Urinary bladder (tissue), 4 donors: Measurements from ENCODE around the gene GNG12. TPM values are rescaled to one million over a fixed set of nuclear protein-coding genes. Genes with fewer than 3 reads are reported as not detected.

ENCODE experiments used
- DNase-seq: peaks from one replicate; pipeline ENCODE4 v3.0.0-alpha.2; 2015; ENCODE audit errors: extremely low spot score
- H3K27ac ChIP-seq: one replicate; pipeline ENCODE4 v1.5.1; 2013; ENCODE audit warnings: low read depth, mild to moderate bottlenecking, moderate library complexity
- H3K36me3 ChIP-seq: one replicate; pipeline ENCODE4 v1.6.1; 2013; ENCODE audit warnings: mild to moderate bottlenecking, moderate library complexity; ENCODE audit not compliant: insufficient read depth
- H3K4me1 ChIP-seq: one replicate; pipeline ENCODE4 v1.6.1; 2013; ENCODE audit warnings: mild to moderate bottlenecking, moderate library complexity; ENCODE audit not compliant: insufficient read depth
- H3K4me3 ChIP-seq: one replicate; pipeline ENCODE4 v1.5.1; 2013; ENCODE audit warnings: low read depth, low read length
- WGBS: extraction: QIAGEN DNeasy Blood & Tissue Kit; methylation state at CpG from one replicate; pipeline ENCODE4 v1.1.7; 2013; 5-methylcytosine and 5-hydroxymethylcytosine counted together
- polyA plus RNA-seq: library from polyadenylated mRNA; stranded (reverse); fragments of 200-250 nt; gene quantifications from one replicate; pipeline ENCODE4 v1.2.3, GENCODE V29; 2013
- total RNA-seq: library from RNA; depleted of rRNA; stranded (reverse); fragments of >200 nt; gene quantifications from one replicate; pipeline ENCODE4 v1.2.3, GENCODE V29; 2014
- donor health status: healthy with polysubstance abuse.
- donor health status: healthy.

GNG12 gene
- total and polyA plus RNA-seq, 2 donors = 79.4 to 264 TPM

GRCh38 chr1:67793562-67793961 lies 39.7 kb downstream of the GNG12 start:
- H3K4me1 ChIP-seq = peaks cover 1% of the 10 kb centered on the region
- no peak for DNase-seq
- H3K27ac ChIP-seq = no peak overlapping the region
- H3K4me3 ChIP-seq = no peak overlapping the region
- 39% methylated on average over 3 of the region's 3 CpGs for WGBS
- H3K36me3 ChIP-seq = no peaks in the 10 kb centered on the region

GRCh38 chr1:67792741-67793458 lies 40.4 kb downstream of the GNG12 start:
- H3K36me3 ChIP-seq = no peaks in the 10 kb centered on the region
- DNase-seq = no peak
- WGBS = 67% methylated on average over 1 of the region's 1 CpG
- no peak overlapping the region for H3K27ac ChIP-seq
- H3K4me3 ChIP-seq = no peak overlapping the region
- peaks cover 1% of the 10 kb centered on the region for H3K4me1 ChIP-seq

- WGBS = 38% methylated on average over 5 of the region's 5 CpGs
- no peak for DNase-seq
- Histone ChIP-seq H3K4me3 (no peak overlapping the region), H3K27ac (no peak overlapping the region), H3K4me1 (peaks cover 1% of the 10 kb centered on the region), H3K36me3 (no peaks in the 10 kb centered on the region)
Observed at GRCh38 chr1:67792103-67792502, 41.2 kb downstream of the GNG12 start.

GRCh38 chr1:67791686-67792085 lies 41.6 kb downstream of the GNG12 start:
- WGBS = 47% methylated on average over 3 of the region's 3 CpGs
- H3K4me3 ChIP-seq = no peak overlapping the region
- DNase-seq = no peak

GRCh38 chr1:67791261-67791660 lies 42.0 kb downstream of the GNG12 start:
- 42% methylated on average over 1 of the region's 1 CpG for WGBS
- DNase-seq = no peak
- Histone ChIP-seq H3K27ac (no peak overlapping the region), H3K4me3 (no peak overlapping the region), H3K4me1 (peaks cover 1% of the 10 kb centered on the region), H3K36me3 (no peaks in the 10 kb centered on the region)

More at GRCh38 chr1:67791686-67792085, 41.6 kb downstream of the GNG12 start:
- peaks cover 1% of the 10 kb centered on the region for H3K4me1 ChIP-seq
- H3K27ac ChIP-seq = no peak overlapping the region
- no peaks in the 10 kb centered on the region for H3K36me3 ChIP-seq

- H3K27ac ChIP-seq = no peak overlapping the region
- peaks cover 1% of the 10 kb centered on the region for H3K4me1 ChIP-seq
- DNase-seq = no peak
- 74% methylated on average over 7 of the region's 7 CpGs for WGBS
- H3K36me3 ChIP-seq = no peaks in the 10 kb centered on the region
- no peak overlapping the region for H3K4me3 ChIP-seq
Observed at GRCh38 chr1:67790201-67790692, 43.0 kb downstream of the GNG12 start.

- Histone ChIP-seq H3K4me3 (no peak overlapping the region), H3K4me1 (peaks cover 1% of the 10 kb centered on the region), H3K36me3 (no peaks in the 10 kb centered on the region), H3K27ac (no peak overlapping the region)
- 82% methylated on average over 6 of the region's 6 CpGs for WGBS
- DNase-seq = no peak
Observed at GRCh38 chr1:67789551-67789950, 43.7 kb downstream of the GNG12 start.

GRCh38 chr1:67788904-67789303 lies 44.4 kb downstream of the GNG12 start:
- no peak for DNase-seq
- H3K36me3 ChIP-seq = no peaks in the 10 kb centered on the region
- no peaks in the 10 kb centered on the region for H3K4me1 ChIP-seq
- no peak overlapping the region for H3K4me3 ChIP-seq
- H3K27ac ChIP-seq = no peak overlapping the region
- WGBS = 64% methylated on average over 7 of the region's 7 CpGs

- Histone ChIP-seq H3K27ac (no peak overlapping the region), H3K4me3 (no peak overlapping the region)
Observed at GRCh38 chr1:67788238-67788790, 45.0 kb downstream of the GNG12 start.

GRCh38 chr1:67787746-67788145 lies 45.5 kb downstream of the GNG12 start:
- DNase-seq = no peak
- Histone ChIP-seq H3K4me1 (no peaks in the 10 kb centered on the region), H3K36me3 (no peaks in the 10 kb centered on the region), H3K4me3 (no peak overlapping the region), H3K27ac (no peak overlapping the region)
- WGBS = 93% methylated on average over 2 of the region's 2 CpGs

More at GRCh38 chr1:67788238-67788790, 45.0 kb downstream of the GNG12 start:
- WGBS = 36% methylated on average over 5 of the region's 5 CpGs
- no peak for DNase-seq
- Histone ChIP-seq H3K36me3 (no peaks in the 10 kb centered on the region), H3K4me1 (no peaks in the 10 kb centered on the region)

- DNase-seq = no peak
- H3K4me1 ChIP-seq = no peaks in the 10 kb centered on the region
- no peak overlapping the region for H3K4me3 ChIP-seq
- no peaks in the 10 kb centered on the region for H3K36me3 ChIP-seq
- WGBS = 73% methylated on average over 4 of the region's 4 CpGs
- no peak overlapping the region for H3K27ac ChIP-seq
Observed at GRCh38 chr1:67785847-67786753, 47.2 kb downstream of the GNG12 start.

- DNase-seq = no peak
- no peak overlapping the region for H3K4me3 ChIP-seq
- no peak overlapping the region for H3K27ac ChIP-seq
- no peaks in the 10 kb centered on the region for H3K36me3 ChIP-seq
- H3K4me1 ChIP-seq = no peaks in the 10 kb centered on the region
- WGBS = 81% methylated on average over 6 of the region's 6 CpGs
Observed at GRCh38 chr1:67784545-67785186, 48.6 kb downstream of the GNG12 start.

- DNase-seq = no peak
- Histone ChIP-seq H3K27ac (no peak overlapping the region), H3K4me1 (no peaks in the 10 kb centered on the region)
Observed at GRCh38 chr1:67780637-67781036, 52.6 kb downstream of the GNG12 start.

More at GRCh38 chr1:67780637-67781036, 52.6 kb downstream of the GNG12 start:
- H3K4me3 ChIP-seq = no peak overlapping the region
- 51% methylated on average over 2 of the region's 2 CpGs for WGBS
- no peaks in the 10 kb centered on the region for H3K36me3 ChIP-seq
